Measurements from ENCODE around the gene CCDC6. TPM values are rescaled to one million over a fixed set of nuclear protein-coding genes. Genes with fewer than 3 reads are reported as not detected.

CCDC6 gene
- total RNA-seq, 2 donors from 2014 or later, result 65.8 to 91.0 TPM

DNA sequence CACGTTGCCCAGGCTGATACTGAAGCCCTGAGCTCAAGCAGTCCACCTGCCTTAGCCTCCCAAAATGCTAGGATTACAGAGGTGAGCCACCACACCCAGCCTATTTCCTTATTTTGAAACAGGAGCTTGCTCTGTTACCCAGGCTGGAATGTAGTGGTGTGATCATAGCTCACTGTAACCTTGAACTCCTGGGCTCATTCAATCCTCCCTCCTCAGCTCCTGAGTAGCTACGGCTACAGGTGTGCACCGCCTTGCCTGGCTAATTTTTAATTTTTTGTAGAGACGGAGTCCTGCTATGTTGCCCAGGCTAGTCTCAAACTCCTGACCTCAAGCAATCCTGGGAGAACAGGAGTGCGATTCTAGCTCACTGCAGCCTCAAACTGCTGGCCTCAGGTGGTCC lies 164.8 kb downstream of the CCDC6 start:
- H3K36me3 ChIP-seq, result no peaks in the 10 kb centered on the region
- no peak overlapping the region for H3K4me3 ChIP-seq
- no peaks in the 10 kb centered on the region for H3K27me3 ChIP-seq
- TF ChIP-seq, protein P1, sequence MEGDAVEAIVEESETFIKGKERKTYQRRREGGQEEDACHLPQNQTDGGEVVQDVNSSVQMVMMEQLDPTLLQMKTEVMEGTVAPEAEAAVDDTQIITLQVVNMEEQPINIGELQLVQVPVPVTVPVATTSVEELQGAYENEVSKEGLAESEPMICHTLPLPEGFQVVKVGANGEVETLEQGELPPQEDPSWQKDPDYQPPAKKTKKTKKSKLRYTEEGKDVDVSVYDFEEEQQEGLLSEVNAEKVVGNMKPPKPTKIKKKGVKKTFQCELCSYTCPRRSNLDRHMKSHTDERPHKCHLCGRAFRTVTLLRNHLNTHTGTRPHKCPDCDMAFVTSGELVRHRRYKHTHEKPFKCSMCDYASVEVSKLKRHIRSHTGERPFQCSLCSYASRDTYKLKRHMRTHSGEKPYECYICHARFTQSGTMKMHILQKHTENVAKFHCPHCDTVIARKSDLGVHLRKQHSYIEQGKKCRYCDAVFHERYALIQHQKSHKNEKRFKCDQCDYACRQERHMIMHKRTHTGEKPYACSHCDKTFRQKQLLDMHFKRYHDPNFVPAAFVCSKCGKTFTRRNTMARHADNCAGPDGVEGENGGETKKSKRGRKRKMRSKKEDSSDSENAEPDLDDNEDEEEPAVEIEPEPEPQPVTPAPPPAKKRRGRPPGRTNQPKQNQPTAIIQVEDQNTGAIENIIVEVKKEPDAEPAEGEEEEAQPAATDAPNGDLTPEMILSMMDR (IDR thresholded peaks at IDR 0.05), result no peak
- no peaks in the 10 kb centered on the region for H3K9me3 ChIP-seq
- peak; percentile 37 for DNase-seq
- intact Hi-C loops (cut with DNase I), result no loop called here
- peak overlapping the region; percentile 6 for H3K27ac ChIP-seq
- no peaks in the 10 kb centered on the region for H3K4me1 ChIP-seq
- no peak overlapping the region for H3K9ac ChIP-seq (ENCODE audit: low read depth in 2 of 2, low read length in 2 of 2)

DNA sequence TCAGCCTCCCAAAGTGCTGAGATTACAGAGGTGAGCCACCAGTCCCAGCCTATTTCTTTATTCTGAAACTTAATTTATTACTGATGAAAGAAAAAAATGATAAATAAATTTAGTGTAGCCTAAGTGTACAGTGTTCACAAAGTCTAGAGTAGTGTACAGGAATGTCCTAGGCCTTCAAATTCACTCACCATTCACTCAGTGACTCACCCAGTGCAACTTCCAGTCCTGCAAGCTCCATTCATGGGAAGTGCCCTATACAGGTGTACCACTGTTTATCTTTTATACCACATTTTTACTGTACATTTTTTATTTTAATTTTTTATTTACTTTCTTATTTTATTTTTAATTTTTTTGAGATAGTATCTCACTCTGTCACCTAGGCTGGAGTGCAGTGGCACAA lies 165.3 kb downstream of the CCDC6 start:
- intact Hi-C loops (cut with DNase I), result no loop called here
- no peaks in the 10 kb centered on the region for H3K9me3 ChIP-seq
- no peak overlapping the region for H3K4me3 ChIP-seq
- H3K9ac ChIP-seq (ENCODE audit: low read depth in 2 of 2, low read length in 2 of 2), result no peak overlapping the region
- TF ChIP-seq, protein P1 (IDR thresholded peaks at IDR 0.05), result no peak
- no peaks in the 10 kb centered on the region for H3K4me1 ChIP-seq
- no peaks in the 10 kb centered on the region for H3K36me3 ChIP-seq
- DNase-seq, result no peak
- H3K27me3 ChIP-seq, result no peaks in the 10 kb centered on the region
- H3K27ac ChIP-seq, result peak overlapping the region; percentile 6

Other genes starting within 250 kb of the CCDC6 start
- gene SLC16A9, start 196.7 kb downstream of the CCDC6 start, total RNA-seq, result 10 to 100 TPM; 15.6 to 24.3 TPM
- gene MRLN, start 153.1 kb downstream of the CCDC6 start, total RNA-seq, result not detected

Measured in colonic mucosa (tissue), 4 donors.